A673 (cell line): ENCODE results near the gene NFKBIA. TPM values are rescaled to one million over a fixed set of nuclear protein-coding genes. Genes with fewer than 3 reads are reported as not detected.

Source experiments
- BruUV-seq: library from RNA; stranded (reverse); fragments of 400-500 nt; replicated peaks from 2 replicates; lab custom pipeline; 2021; lab: Mats Ljungman, UMichigan
- CTCF ChIA-PET: fragments of 300-600 bp; sonication (Branson Sonifier 250); formaldehyde crosslinking; loops from one replicate; lab custom pipeline; 2022; ENCODE audit warnings: antibody characterized with exemption; lab: Charles Lee
- POLR2A ChIA-PET: fragments of 300-600 bp; sonication (Branson Sonifier 250); formaldehyde crosslinking; loops from one replicate; lab custom pipeline; 2022; ENCODE audit warnings: antibody characterized with exemption; ENCODE audit not compliant: low non-redundant PET; lab: Charles Lee
- DNase-seq: peaks from one replicate; pipeline ENCODE4 v3.0.0-alpha.2; 2015; ENCODE audit warnings: low spot score
- H3K27ac ChIP-seq: fragments of 200-600 bp; sonication (generic); 2 replicates; pipeline ENCODE4 v1.5.1; 2016; ENCODE audit warnings: mixed run types, low read depth, mild to moderate bottlenecking, mixed read lengths, antibody characterized with exemption, low read length; ENCODE audit not compliant: poor library complexity, severe bottlenecking
- H3K27me3 ChIP-seq: fragments of 200-600 bp; sonication (generic); replicated peaks from 2 replicates; pipeline ENCODE4 v1.6.1; 2017; ENCODE audit warnings: mixed run types, low read depth, mild to moderate bottlenecking, mixed read lengths, antibody characterized with exemption, low read length; ENCODE audit not compliant: insufficient read depth, poor library complexity
- H3K36me3 ChIP-seq: fragments of 200-600 bp; sonication (generic); 2 replicates; pipeline ENCODE4 v1.6.1; 2016; ENCODE audit warnings: mixed run types, mild to moderate bottlenecking, mixed read lengths, antibody characterized with exemption, low read length; ENCODE audit not compliant: insufficient read depth, poor library complexity, severe bottlenecking
- H3K4me1 ChIP-seq: fragments of 200-600 bp; sonication (generic); 2 replicates; pipeline ENCODE4 v1.6.1; 2017; ENCODE audit warnings: mixed run types, mild to moderate bottlenecking, mixed read lengths, antibody characterized with exemption, low read length; ENCODE audit not compliant: insufficient read depth, poor library complexity, severe bottlenecking
- H3K4me3 ChIP-seq: fragments of 200-600 bp; sonication (generic); 2 replicates; pipeline ENCODE4 v1.5.1; 2016; ENCODE audit warnings: low read depth, mixed run types, mild to moderate bottlenecking, mixed read lengths, low read length; ENCODE audit not compliant: poor library complexity, severe bottlenecking
- H3K9me3 ChIP-seq: fragments of 200-600 bp; sonication (generic); 2 replicates; pipeline ENCODE4 v1.6.1; 2016; ENCODE audit warnings: mixed run types, low read depth, mild to moderate bottlenecking, mixed read lengths, antibody characterized with exemption, low read length; ENCODE audit not compliant: poor library complexity, severe bottlenecking
- EZH2 ChIP-seq: fragments of 200-600 bp; sonication (generic); IDR thresholded peaks from 2 replicates; pipeline ENCODE4 v1.6.1; 2017; ENCODE audit warnings: borderline replicate concordance, low read depth, mild to moderate bottlenecking, mixed read lengths, antibody characterized with exemption, low read length; ENCODE audit not compliant: poor library complexity, severe bottlenecking
- intact Hi-C: fragments of 100-400 bp; cut with micrococcal nuclease; formaldehyde crosslinking; loops from one replicate; pipeline ENCODE4 v1.10.0; 2022; ENCODE audit not compliant: unreplicated experiment
- total RNA-seq: library from RNA; stranded (reverse); gene quantifications from 2 replicates; pipeline ENCODE4 v1.2.3, GENCODE V29; 2021
- TF ChIP-seq, protein P1 (sequence below): fragments of 300-800, 200-600 bp; sonication (generic); conservative IDR thresholded peaks from 2 replicates; pipeline ENCODE4 v1.5.1; 2017; ENCODE audit warnings: low read depth, mild to moderate bottlenecking, antibody characterized with exemption, low read length, moderate library complexity, mixed read lengths

Gene NFKBIA
- total RNA-seq, 1 experiment from 2014 or later: 73.9 TPM

DNA sequence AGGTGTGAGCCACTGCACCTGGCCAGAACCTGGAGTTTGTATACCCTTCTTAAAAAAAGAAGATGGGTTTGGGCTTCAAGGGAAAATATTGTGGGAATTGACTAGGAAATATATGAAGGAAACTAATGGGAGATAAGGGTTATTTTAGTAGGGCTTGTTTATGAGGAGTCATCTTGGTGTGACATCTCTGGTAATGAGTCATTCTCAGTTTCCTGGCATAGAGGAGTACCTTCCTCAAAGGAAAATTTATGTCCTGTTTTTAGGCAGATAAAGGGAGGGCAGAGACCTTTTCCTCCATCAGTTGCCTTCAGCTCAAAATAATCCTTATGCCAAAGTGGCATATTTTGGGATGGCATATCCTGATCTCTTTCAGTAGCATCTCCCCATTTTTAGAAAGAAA is 30.6 kb upstream of the NFKBIA start:
- no peaks in the 10 kb centered on the region for H3K36me3 ChIP-seq
- intact Hi-C loops: no loop called here
- BruUV-seq: no TSS peak
- H3K4me1 ChIP-seq: no peaks in the 10 kb centered on the region
- TF ChIP-seq, protein P1, sequence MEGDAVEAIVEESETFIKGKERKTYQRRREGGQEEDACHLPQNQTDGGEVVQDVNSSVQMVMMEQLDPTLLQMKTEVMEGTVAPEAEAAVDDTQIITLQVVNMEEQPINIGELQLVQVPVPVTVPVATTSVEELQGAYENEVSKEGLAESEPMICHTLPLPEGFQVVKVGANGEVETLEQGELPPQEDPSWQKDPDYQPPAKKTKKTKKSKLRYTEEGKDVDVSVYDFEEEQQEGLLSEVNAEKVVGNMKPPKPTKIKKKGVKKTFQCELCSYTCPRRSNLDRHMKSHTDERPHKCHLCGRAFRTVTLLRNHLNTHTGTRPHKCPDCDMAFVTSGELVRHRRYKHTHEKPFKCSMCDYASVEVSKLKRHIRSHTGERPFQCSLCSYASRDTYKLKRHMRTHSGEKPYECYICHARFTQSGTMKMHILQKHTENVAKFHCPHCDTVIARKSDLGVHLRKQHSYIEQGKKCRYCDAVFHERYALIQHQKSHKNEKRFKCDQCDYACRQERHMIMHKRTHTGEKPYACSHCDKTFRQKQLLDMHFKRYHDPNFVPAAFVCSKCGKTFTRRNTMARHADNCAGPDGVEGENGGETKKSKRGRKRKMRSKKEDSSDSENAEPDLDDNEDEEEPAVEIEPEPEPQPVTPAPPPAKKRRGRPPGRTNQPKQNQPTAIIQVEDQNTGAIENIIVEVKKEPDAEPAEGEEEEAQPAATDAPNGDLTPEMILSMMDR: no peak
- no peak for TF ChIP-seq EZH2
- ChIA-PET POLR2A (no interaction called here), CTCF (no interaction called here)
- no peaks in the 10 kb centered on the region for H3K27me3 ChIP-seq
- no peaks in the 10 kb centered on the region for H3K9me3 ChIP-seq
- H3K27ac ChIP-seq: no peak overlapping the region
- DNase-seq: peak; percentile 15
- H3K4me3 ChIP-seq: no peak overlapping the region

DNA sequence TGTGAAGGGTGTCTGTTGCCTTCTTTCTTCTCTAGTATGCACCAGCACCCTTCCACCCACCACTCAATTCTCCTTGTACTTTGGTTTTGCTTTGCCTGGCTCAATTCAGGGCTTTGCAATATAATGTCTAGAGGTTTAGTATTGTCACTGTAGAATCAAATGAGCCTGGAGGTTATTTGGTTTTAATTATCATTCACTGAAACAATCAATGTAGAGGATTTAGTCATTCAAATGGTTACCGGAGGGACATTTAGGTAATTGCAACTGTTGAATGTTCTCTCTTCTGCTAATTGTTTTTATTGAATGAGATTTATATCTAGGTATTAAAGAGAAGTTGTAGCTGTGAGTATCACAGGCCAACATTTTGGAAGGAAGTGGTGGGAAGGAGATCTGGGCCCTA is 29.3 kb upstream of the NFKBIA start:
- BruUV-seq: no TSS peak
- no peaks in the 10 kb centered on the region for H3K36me3 ChIP-seq
- no peak overlapping the region for H3K27ac ChIP-seq
- intact Hi-C loops: no loop called here
- no peak overlapping the region for H3K4me3 ChIP-seq
- H3K4me1 ChIP-seq: no peaks in the 10 kb centered on the region
- no peaks in the 10 kb centered on the region for H3K9me3 ChIP-seq
- ChIA-PET POLR2A (no interaction called here), CTCF (no interaction called here)
- TF ChIP-seq EZH2: no peak
- TF ChIP-seq, protein P1: no peak
- no peaks in the 10 kb centered on the region for H3K27me3 ChIP-seq
- DNase-seq: no peak

DNA sequence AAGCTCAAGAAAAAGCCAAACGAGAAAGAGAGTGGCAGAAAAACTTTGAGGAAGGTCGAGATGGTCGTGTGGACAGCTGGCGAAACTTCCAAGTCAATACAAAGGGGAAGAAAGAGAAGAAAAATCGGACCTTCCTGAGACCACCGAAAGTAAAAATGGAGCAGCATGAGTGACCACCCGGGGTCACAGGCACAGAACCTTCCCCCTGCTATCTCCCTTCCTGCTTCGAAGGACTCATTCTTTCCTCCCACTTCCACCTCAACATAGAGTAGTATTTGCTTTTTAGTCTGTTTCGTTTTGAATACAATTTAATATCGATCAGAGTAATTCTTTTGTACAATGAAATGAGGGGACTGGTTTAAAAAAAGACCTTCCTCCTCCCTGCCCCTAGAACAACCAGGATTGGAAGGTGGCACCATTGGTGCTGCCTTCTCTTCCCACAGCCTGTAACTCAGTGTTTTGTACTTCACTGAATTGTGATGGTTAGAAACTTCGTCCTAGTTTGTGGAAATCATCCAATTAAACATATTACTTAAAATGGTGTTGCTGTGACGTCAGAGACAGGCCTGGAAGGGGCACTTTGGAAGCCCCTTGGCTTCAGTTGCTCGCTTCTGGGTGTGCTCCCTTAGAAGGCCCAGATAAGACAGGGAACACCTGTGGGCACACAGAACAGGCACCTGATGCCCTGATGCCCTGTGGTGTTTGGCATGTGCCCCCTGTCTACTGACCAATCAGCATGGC is 26.1 kb upstream of the NFKBIA start:
- intact Hi-C loops: no loop called here
- no peak for DNase-seq
- Histone ChIP-seq H3K4me3 (no peak overlapping the region), H3K27me3 (no peaks in the 10 kb centered on the region), H3K27ac (no peak overlapping the region), H3K9me3 (no peaks in the 10 kb centered on the region), H3K36me3 (no peaks in the 10 kb centered on the region), H3K4me1 (no peaks in the 10 kb centered on the region)
- CTCF ChIA-PET: no interaction called here
- TF ChIP-seq, protein P1: no peak
- no peak for TF ChIP-seq EZH2
- POLR2A ChIA-PET: interaction anchor here (0.6 to 0.7 kb wide), 2 partner anchors 130 to 372 kb away, joined by 4 read pairs; no protein-coding TSS in a partner anchor
- BruUV-seq: no TSS peak
